ENCODE data around the gene ILF2.

The ILF2 gene

GRCh38 chr1:153635872-153636271, 34.9 kb downstream of the ILF2 start:
- H3K4me3 ChIP-seq (ENCODE audit: low read depth, low read length): no peak overlapping the region
- ChIA-PET POLR2A (interaction anchor here (2.4 to 2.5 kb wide), 2 partner anchors 11 to 17 kb away, joined by 17 to 25 read pairs; no protein-coding TSS in a partner anchor), CTCF (interaction anchor here (0.9 kb wide), 1 partner anchor 351 kb away, joined by 5 read pairs; the partner anchor contains the start of gene RAB13)
- peaks cover 40 to 58% of the 10 kb centered on the region in 2 experiments for H3K36me3 ChIP-seq (ENCODE audit: control insufficient read depth in 2 of 2, insufficient read depth in 1 of 2, low read length in 2 of 2)
- no peaks in the 10 kb centered on the region for H3K4me1 ChIP-seq (ENCODE audit: control insufficient read depth, insufficient read depth, low read length)
- peak; percentile 83 for TF ChIP-seq SCRT1 (tag by site-specific recombination; IDR thresholded peaks at IDR 0.05; ENCODE audit: borderline replicate concordance)
- no peak for TF ChIP-seq HIC1 (tag by site-specific recombination; IDR thresholded peaks at IDR 0.05)
- peak; percentile 79 for TF ChIP-seq SCRT2 (tag by site-specific recombination; IDR thresholded peaks at IDR 0.05)
- no peak for TF ChIP-seq ZNF555 (tag by site-specific recombination; conservative IDR thresholded peaks at IDR 0.05)
- no peak for TF ChIP-seq ZNF239 (tag by site-specific recombination; IDR thresholded peaks at IDR 0.05)
- no peak for TF ChIP-seq ZNF600 (tag by site-specific recombination; IDR thresholded peaks at IDR 0.05)
- TF ChIP-seq ZNF350 (tag by site-specific recombination; IDR thresholded peaks at IDR 0.05): no peak
- no peaks in the 10 kb centered on the region for H3K9me3 ChIP-seq (ENCODE audit: control insufficient read depth, insufficient read depth, low read depth, low read length)
- H3K27ac ChIP-seq (ENCODE audit: extremely low read depth, low read depth, low read length): no peak overlapping the region

- H3K27ac ChIP-seq (ENCODE audit: extremely low read depth, low read depth, low read length): peak within 1 kb of the TSS; percentile 99
- ChIA-PET CTCF (interaction anchor here (0.6 to 2.1 kb wide), 10 partner anchors 12 to 353 kb away, joined by 3 to 9 read pairs (median 3); no protein-coding TSS in a partner anchor), POLR2A (interaction anchor here (0.5 to 2.5 kb wide), 41 partner anchors 9 to 993 kb away, joined by 3 to 34 read pairs (median 6); partner anchors contain the start of genes CREB3L4, ILF2, INTS3 and RPS27)
- H3K9me3 ChIP-seq (ENCODE audit: control insufficient read depth, insufficient read depth, low read depth, low read length): no peaks in the 10 kb centered on the region
- peaks cover 26 to 39% of the 10 kb centered on the region in 2 experiments for H3K36me3 ChIP-seq (ENCODE audit: control insufficient read depth in 2 of 2, insufficient read depth in 1 of 2, low read length in 2 of 2)
- no peaks in the 10 kb centered on the region for H3K4me1 ChIP-seq (ENCODE audit: control insufficient read depth, insufficient read depth, low read length)
- H3K4me3 ChIP-seq (ENCODE audit: low read depth, low read length): peak within 1 kb of the TSS; percentile 79
- TF ChIP-seq ZNF777 (tag by site-specific recombination; IDR thresholded peaks at IDR 0.05; ENCODE audit: borderline replicate concordance) (peak; percentile 89), BCL11A (tag by site-specific recombination; IDR thresholded peaks at IDR 0.05; ENCODE audit: low read depth) (peak; percentile 81; the same call in 1 of the 2 replicates), ZNF785 (tag by site-specific recombination; IDR thresholded peaks at IDR 0.05) (0 out of 2 replicates have a peak, but pooled peaks have one; percentile 14), ZNF157 (tag by site-specific recombination; IDR thresholded peaks at IDR 0.05) (no peak), KLF7 (tag by site-specific recombination; IDR thresholded peaks at IDR 0.05; ENCODE audit: borderline replicate concordance) (no peak; the same call in 1 of the 2 replicates), ZFP37 (tag by site-specific recombination; IDR thresholded peaks at IDR 0.05) (peak; percentile 93), ZNF792 (tag by site-specific recombination; IDR thresholded peaks at IDR 0.05) (peak; percentile 65; the same call in 1 of the 2 replicates), ZNF544 (tag by site-specific recombination; IDR thresholded peaks at IDR 0.05) (no peak), ZFP69B (tag by site-specific recombination; IDR thresholded peaks at IDR 0.05) (peak; percentile 85), ZNF423 (tag by site-specific recombination; IDR thresholded peaks at IDR 0.05) (peak; percentile 37; the same call in 1 of the 2 replicates), ZNF398 (tag by site-specific recombination; IDR thresholded peaks at IDR 0.05) (peak; percentile 66), SP3 (tag by site-specific recombination; IDR thresholded peaks at IDR 0.05) (peak; percentile 91), ZNF112 (tag by site-specific recombination; IDR thresholded peaks at IDR 0.05) (no peak), ZIC2 (tag by site-specific recombination; IDR thresholded peaks at IDR 0.05) (peak; percentile 42), ZNF266 (tag by site-specific recombination; IDR thresholded peaks at IDR 0.05; ENCODE audit: low read depth) (no peak), KLF8 (tag by site-specific recombination; IDR thresholded peaks at IDR 0.05) (peak; percentile 88), YY1 (tag by site-specific recombination; IDR thresholded peaks at IDR 0.05) (peak; percentile 97), ZNF341 (tag by site-specific recombination; IDR thresholded peaks at IDR 0.05; ENCODE audit: low read depth) (peak; percentile 91), ZNF585B (tag by site-specific recombination; IDR thresholded peaks at IDR 0.05) (no peak), CTCF (tag by site-specific recombination; IDR thresholded peaks at IDR 0.05) (peak; percentile 30; the same call in 1 of the 2 replicates), ZSCAN4 (tag by site-specific recombination; IDR thresholded peaks at IDR 0.05) (peak; percentile 63)
Observed at GRCh38 chr1:153633754-153634665, 36.8 kb downstream of the ILF2 start, which contains the start of gene CHTOP. Gene CHTOP, plus strand, starts transcription at chr1:153634066. Its CDS starts 2,523 bp downstream, at chr1:153636589.
